Measurements from ENCODE around the gene CGN.
A peak's percentile ranks its signal among the peaks of the same experiment; 100 is the strongest.

CGN gene

GRCh38 chr1:151510957-151511635 is at the start of gene CGN:
CGN (plus strand) TSS chr1:151511387; CDS start chr1:151518520, 7,133 bp downstream.
- DNase-seq (ENCODE audit: low read depth, low spot score), result peak; percentile 95

GRCh38 chr1:151461694-151462093 is 49.5 kb upstream of the CGN start:
- DNase-seq (ENCODE audit: low read depth, low spot score), result no peak

- DNase-seq (ENCODE audit: low read depth, low spot score), result no peak
Measured at GRCh38 chr1:151465026-151465425, 46.2 kb upstream of the CGN start.

- peak; percentile 55 for DNase-seq (ENCODE audit: low read depth, low spot score)
Measured at GRCh38 chr1:151472856-151473731, 38.1 kb upstream of the CGN start.

- no peak for DNase-seq (ENCODE audit: low read depth, low spot score)
Measured at GRCh38 chr1:151474745-151475144, 36.4 kb upstream of the CGN start.

GRCh38 chr1:151475175-151475574 is 36.0 kb upstream of the CGN start:
- no peak for DNase-seq (ENCODE audit: low read depth, low spot score)

GRCh38 chr1:151476083-151476482 is 35.1 kb upstream of the CGN start:
- DNase-seq (ENCODE audit: low read depth, low spot score), result no peak

GRCh38 chr1:151477066-151477465 is 34.1 kb upstream of the CGN start:
- no peak for DNase-seq (ENCODE audit: low read depth, low spot score)

- no peak for DNase-seq (ENCODE audit: low read depth, low spot score)
Measured at GRCh38 chr1:151478140-151478812, 32.9 kb upstream of the CGN start.

GRCh38 chr1:151478923-151479322 is 32.3 kb upstream of the CGN start:
- DNase-seq (ENCODE audit: low read depth, low spot score), result no peak

GRCh38 chr1:151479462-151479861 is 31.7 kb upstream of the CGN start:
- no peak for DNase-seq (ENCODE audit: low read depth, low spot score)

GRCh38 chr1:151482017-151482416 is 29.2 kb upstream of the CGN start:
- DNase-seq (ENCODE audit: low read depth, low spot score), result no peak

- DNase-seq (ENCODE audit: low read depth, low spot score), result peak; percentile 31
Measured at GRCh38 chr1:151485685-151486255, 25.4 kb upstream of the CGN start.

- DNase-seq (ENCODE audit: low read depth, low spot score), result no peak
Measured at GRCh38 chr1:151486557-151486956, 24.6 kb upstream of the CGN start.

- peak; percentile 54 for DNase-seq (ENCODE audit: low read depth, low spot score)
Measured at GRCh38 chr1:151491641-151492040, 19.5 kb upstream of the CGN start.

- no peak for DNase-seq (ENCODE audit: low read depth, low spot score)
Measured at GRCh38 chr1:151492120-151492519, 19.1 kb upstream of the CGN start.

GRCh38 chr1:151493042-151493441 is 18.1 kb upstream of the CGN start:
- no peak for DNase-seq (ENCODE audit: low read depth, low spot score)

GRCh38 chr1:151494741-151495281 is 16.4 kb upstream of the CGN start:
- peak; percentile 56 for DNase-seq (ENCODE audit: low read depth, low spot score)

- DNase-seq (ENCODE audit: low read depth, low spot score), result no peak
Measured at GRCh38 chr1:151495316-151495715, 15.9 kb upstream of the CGN start.

- no peak for DNase-seq (ENCODE audit: low read depth, low spot score)
Measured at GRCh38 chr1:151499365-151499764, 11.8 kb upstream of the CGN start.

GRCh38 chr1:151499930-151500329 is 11.3 kb upstream of the CGN start:
- DNase-seq (ENCODE audit: low read depth, low spot score), result no peak

GRCh38 chr1:151501474-151501873 is 9.7 kb upstream of the CGN start:
- peak; percentile 11 for DNase-seq (ENCODE audit: low read depth, low spot score)

Measured in ELF-1 (cell line).